ENCODE data around the gene PPWD1. TPM values are rescaled to one million over a fixed set of nuclear protein-coding genes. Genes with fewer than 3 reads are reported as not detected.
"Not testable (repeated sequence)": the region's sequence is repeated elsewhere in the genome, so short reads cannot be mapped to it uniquely, and the experiment has no call there.

Gene PPWD1
- total RNA-seq, 2 donors from 2014 or later, result 47.0 to 48.6 TPM

DNA sequence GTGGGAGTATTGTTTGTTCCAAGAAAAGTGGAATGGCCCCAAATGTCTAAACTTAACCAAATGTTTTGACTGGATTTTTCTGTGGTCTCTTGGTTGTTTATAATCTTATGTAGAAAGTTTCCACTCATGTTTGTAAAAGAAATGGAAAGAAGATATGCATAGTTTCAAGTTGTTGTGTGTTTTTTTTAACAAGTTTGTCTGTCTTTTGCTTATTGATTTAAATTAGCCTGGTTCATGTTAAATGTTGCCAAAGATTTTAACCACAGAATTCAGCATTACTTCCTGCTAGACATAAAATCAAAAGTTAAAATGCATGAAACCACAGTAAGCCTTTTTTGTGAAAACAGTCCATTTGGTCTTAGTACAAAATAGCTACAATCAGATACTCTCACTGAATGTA lies 14.0 kb downstream of the PPWD1 start:
- Histone ChIP-seq H3K9ac (ENCODE audit: extremely low read depth, low read length, poor library complexity, severe bottlenecking) (no peak overlapping the region), H3K9me3 (ENCODE audit: control insufficient read depth, low read length) (no peaks in the 10 kb centered on the region), H3K36me3 (ENCODE audit: control insufficient read depth, insufficient read depth, low read length) (peaks cover 75% of the 10 kb centered on the region), H3K27me3 (ENCODE audit: control insufficient read depth, insufficient read depth, low read length, poor library complexity, severe bottlenecking) (no peaks in the 10 kb centered on the region), H3K4me3 (ENCODE audit: low read length) (no peak overlapping the region), H3K4me1 (ENCODE audit: control insufficient read depth, insufficient read depth, low read length) (no peaks in the 10 kb centered on the region), H3K27ac (ENCODE audit: low read depth, low read length) (no peak overlapping the region)
- H3K9me3 Mint-ChIP-seq, result no peaks in the 10 kb centered on the region
- H3K27ac Mint-ChIP-seq, result no peak overlapping the region
- H3K4me3 Mint-ChIP-seq, result no peak overlapping the region
- H3K4me1 Mint-ChIP-seq, result peaks cover 3% of the 10 kb centered on the region
- TF ChIP-seq CTCF (conservative IDR thresholded peaks at IDR 0.05), result no peak
- H3K36me3 Mint-ChIP-seq (ENCODE audit: low read depth), result peaks cover 57% of the 10 kb centered on the region
- H3K27me3 Mint-ChIP-seq (ENCODE audit: insufficient read depth), result no peaks in the 10 kb centered on the region
- no peak for DNase-seq

DNA sequence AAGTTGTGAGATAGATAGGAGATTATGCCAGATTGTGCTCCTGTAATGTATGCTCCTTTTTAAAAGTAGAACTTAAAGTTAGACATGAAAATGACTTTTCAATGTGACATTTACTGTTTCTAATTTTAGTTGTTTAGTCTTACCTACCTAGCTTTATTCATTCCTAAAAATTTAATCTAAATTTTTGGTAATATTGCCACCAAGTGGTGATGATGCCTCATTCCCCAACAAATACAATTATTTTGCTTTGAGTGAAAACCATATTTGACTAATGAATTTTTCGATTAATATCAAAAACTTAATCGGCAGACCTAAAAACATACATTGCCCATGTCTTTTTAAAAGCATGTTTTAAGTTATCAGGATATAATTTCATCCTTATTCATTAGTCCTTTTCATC lies 25.6 kb downstream of the PPWD1 start:
- Histone ChIP-seq H3K4me3 (ENCODE audit: low read length) (no peak overlapping the region), H3K36me3 (ENCODE audit: control insufficient read depth, insufficient read depth, low read length) (peaks cover 81% of the 10 kb centered on the region), H3K9me3 (ENCODE audit: control insufficient read depth, low read length) (no peaks in the 10 kb centered on the region), H3K9ac (ENCODE audit: extremely low read depth, low read length, poor library complexity, severe bottlenecking) (no peak overlapping the region), H3K4me1 (ENCODE audit: control insufficient read depth, insufficient read depth, low read length) (no peaks in the 10 kb centered on the region), H3K27me3 (ENCODE audit: control insufficient read depth, insufficient read depth, low read length, poor library complexity, severe bottlenecking) (no peaks in the 10 kb centered on the region), H3K27ac (ENCODE audit: low read depth, low read length) (no peak overlapping the region)
- Mint-ChIP-seq H3K27ac (no peak overlapping the region), H3K27me3 (ENCODE audit: insufficient read depth) (no peaks in the 10 kb centered on the region), H3K4me1 (no peaks in the 10 kb centered on the region), H3K9me3 (no peaks in the 10 kb centered on the region), H3K4me3 (no peak overlapping the region), H3K36me3 (ENCODE audit: low read depth) (peaks cover 40% of the 10 kb centered on the region)
- no peak for TF ChIP-seq CTCF (conservative IDR thresholded peaks at IDR 0.05)
- 96% methylated on average over 2 of the region's 2 CpGs; no CpG with 5 or more reads in 1 of the 2 experiments for WGBS, 2 experiments (ENCODE audit: insufficient coverage in 1 of 2, insufficient read length in 1 of 2)
- no peak for DNase-seq

GRCh38 chr5:65601761-65602160 lies 38.7 kb downstream of the PPWD1 start:
- peaks cover 34% of the 10 kb centered on the region for H3K9me3 Mint-ChIP-seq
- not testable (repeated sequence) for H3K27ac ChIP-seq (ENCODE audit: low read depth, low read length); H3K4me3 ChIP-seq (ENCODE audit: low read length); H3K27me3 Mint-ChIP-seq (ENCODE audit: insufficient read depth); DNase-seq; H3K4me1 ChIP-seq (ENCODE audit: control insufficient read depth, insufficient read depth, low read length); H3K4me1 Mint-ChIP-seq; H3K9ac ChIP-seq (ENCODE audit: extremely low read depth, low read length, poor library complexity, severe bottlenecking); H3K27ac Mint-ChIP-seq; H3K4me3 Mint-ChIP-seq; H3K27me3 ChIP-seq (ENCODE audit: control insufficient read depth, insufficient read depth, low read length, poor library complexity, severe bottlenecking)
- peaks cover 83% of the 10 kb centered on the region for H3K36me3 Mint-ChIP-seq (ENCODE audit: low read depth)
- Histone ChIP-seq H3K9me3 (ENCODE audit: control insufficient read depth, low read length) (peaks cover 47% of the 10 kb centered on the region), H3K36me3 (ENCODE audit: control insufficient read depth, insufficient read depth, low read length) (peaks cover 91% of the 10 kb centered on the region)
- WGBS, 2 experiments (ENCODE audit: insufficient coverage in 1 of 2, insufficient read length in 1 of 2), result 97 to 100% methylated on average over 1 of the region's 1 CpG

GRCh38 chr5:65611524-65611923 lies 48.4 kb downstream of the PPWD1 start:
- Histone ChIP-seq H3K4me1 (ENCODE audit: control insufficient read depth, insufficient read depth, low read length) (no peaks in the 10 kb centered on the region), H3K27ac (ENCODE audit: low read depth, low read length) (no peak overlapping the region), H3K9me3 (ENCODE audit: control insufficient read depth, low read length) (no peaks in the 10 kb centered on the region), H3K36me3 (ENCODE audit: control insufficient read depth, insufficient read depth, low read length) (peaks cover 73% of the 10 kb centered on the region), H3K9ac (ENCODE audit: extremely low read depth, low read length, poor library complexity, severe bottlenecking) (no peak overlapping the region), H3K27me3 (ENCODE audit: control insufficient read depth, insufficient read depth, low read length, poor library complexity, severe bottlenecking) (no peaks in the 10 kb centered on the region), H3K4me3 (ENCODE audit: low read length) (no peak overlapping the region)
- no peak overlapping the region for H3K4me3 Mint-ChIP-seq
- H3K27ac Mint-ChIP-seq, result no peak overlapping the region
- H3K9me3 Mint-ChIP-seq, result no peaks in the 10 kb centered on the region
- DNase-seq, result no peak
- peaks cover 37% of the 10 kb centered on the region for H3K36me3 Mint-ChIP-seq (ENCODE audit: low read depth)
- 78 to 92% methylated on average over 2 to 3 of the region's 3 CpGs for WGBS, 2 experiments (ENCODE audit: insufficient coverage in 1 of 2, insufficient read length in 1 of 2)
- no peaks in the 10 kb centered on the region for H3K27me3 Mint-ChIP-seq (ENCODE audit: insufficient read depth)
- no peaks in the 10 kb centered on the region for H3K4me1 Mint-ChIP-seq
- no peak for TF ChIP-seq CTCF (conservative IDR thresholded peaks at IDR 0.05)

All from endodermal cell (in vitro differentiated cells).